HepG2 (cell line): ENCODE results near the gene ANKS3. TPM values are rescaled to one million over a fixed set of nuclear protein-coding genes. Genes with fewer than 3 reads are reported as not detected.

Experiments
- AGO2 ChIP-seq: fragments of 200-400 bp; formaldehyde crosslinking; optimal IDR thresholded peaks from 2 replicates; pipeline ENCODE3; 2017; ENCODE audit warnings: mild to moderate bottlenecking, low read depth, low read length, moderate library complexity
- ISL2 ChIP-seq: sonication (generic); formaldehyde crosslinking; IDR thresholded peaks from 2 replicates; pipeline ENCODE4 v1.5.0; 2020; ENCODE audit warnings: missing genetic modification reagents
- KLF12 ChIP-seq: sonication (generic); formaldehyde crosslinking; IDR thresholded peaks from 2 replicates; pipeline ENCODE4 v1.4.0; 2020; ENCODE audit warnings: missing genetic modification reagents, borderline replicate concordance
- PHF20 ChIP-seq: sonication (generic); formaldehyde crosslinking; IDR thresholded peaks from 2 replicates; pipeline ENCODE4 v1.5.0; 2020; ENCODE audit warnings: mild to moderate bottlenecking, missing genetic modification reagents
- RELA ChIP-seq: sonication (generic); formaldehyde crosslinking; IDR thresholded peaks from 2 replicates; pipeline ENCODE4 v1.4.0; 2020; ENCODE audit warnings: missing genetic modification reagents
- SP1 ChIP-seq, 2 experiments: fragments of 450-650 bp in 1 of 2; sonication (generic) in 1 of 2; formaldehyde crosslinking in 1 of 2; IDR thresholded peaks; 2 replicates each; pipeline versions ENCODE4 v1.4.0 to v1.6.1; 2016 to 2020; ENCODE audit warnings: missing genetic modification reagents in 1 of 2
- ZHX2 ChIP-seq, 2 experiments: sonication (generic) in 1 of 2; formaldehyde crosslinking in 1 of 2; IDR thresholded peaks; 2 replicates each; pipeline versions ENCODE4 v1.6.1 to v1.9.0; 2014 to 2022; ENCODE audit warnings: antibody characterized with exemption in 1 of 2, borderline replicate concordance in 1 of 2, inconsistent platforms in 1 of 2, low read depth in 1 of 2, missing genetic modification reagents in 1 of 2
- ZMAT5 ChIP-seq: sonication (generic); formaldehyde crosslinking; IDR thresholded peaks from 2 replicates; pipeline ENCODE4 v1.5.0; 2020; ENCODE audit warnings: mild to moderate bottlenecking, low read depth, missing genetic modification reagents, borderline replicate concordance
- ZMYM3 ChIP-seq: sonication (generic); formaldehyde crosslinking; IDR thresholded peaks from 2 replicates; pipeline ENCODE4 v1.5.1; 2020; ENCODE audit warnings: mild to moderate bottlenecking, missing genetic modification reagents
- ZNF101 ChIP-seq: sonication (generic); formaldehyde crosslinking; IDR thresholded peaks from 2 replicates; pipeline ENCODE4 v1.4.0; 2020; ENCODE audit warnings: mild to moderate bottlenecking, low read depth, missing genetic modification reagents, borderline replicate concordance
- ZNF3 ChIP-seq: IDR thresholded peaks from 2 replicates; pipeline ENCODE4 v1.7.0; 2017; ENCODE audit warnings: inconsistent platforms
- ZNF367 ChIP-seq: sonication (generic); formaldehyde crosslinking; IDR thresholded peaks from 2 replicates; pipeline ENCODE4 v1.4.0; 2020; ENCODE audit warnings: missing genetic modification reagents, borderline replicate concordance
- ZNF589 ChIP-seq: sonication (generic); formaldehyde crosslinking; conservative IDR thresholded peaks from 2 replicates; pipeline ENCODE4 v1.8.0; 2022; ENCODE audit warnings: mild to moderate bottlenecking, moderate library complexity, missing genetic modification reagents
- ZNF614 ChIP-seq: IDR thresholded peaks from 2 replicates; pipeline ENCODE4 v1.6.1; 2018; ENCODE audit warnings: missing biosample characterization, missing genetic modification reagents, inconsistent platforms, borderline replicate concordance
- ZNF687 ChIP-seq: sonication (generic); formaldehyde crosslinking; IDR thresholded peaks from 2 replicates; pipeline ENCODE4 v1.5.1; 2020; ENCODE audit warnings: mild to moderate bottlenecking, missing genetic modification reagents, moderate library complexity
- ZNF775 ChIP-seq: sonication (generic); formaldehyde crosslinking; IDR thresholded peaks from 2 replicates; pipeline ENCODE4 v1.4.0; 2020; ENCODE audit warnings: missing genetic modification reagents, mild to moderate bottlenecking, moderate library complexity, borderline replicate concordance
- polyA plus RNA-seq, 8 experiments: library from polyadenylated mRNA; depleted of rRNA in 3 of 8; stranded (reverse) in 7 of 8; unstranded in 1 of 8; fragments of >200 nt; fragmentation: Illumina TruSeq in 4 of 8; extraction: Trizol in 4 of 8; gene quantifications; 2 replicates each; pipeline versions ENCODE4 v1.2.1 to v1.2.3, GENCODE V29; 2011 to 2016; ENCODE audit warnings: low read depth in 4 of 8, missing spikeins in 1 of 8, mixed read lengths in 1 of 8; ENCODE audit not compliant: insufficient read depth in 1 of 8
- total RNA-seq, 5 experiments: library from RNA; depleted of rRNA; stranded (reverse); fragments of >200 nt; fragmentation: Illumina TruSeq; extraction: Trizol; gene quantifications; 2 replicates each; pipeline ENCODE4 v1.2.3, GENCODE V29; 2016; ENCODE audit warnings: low read depth in 1 of 5

Gene ANKS3
- total and polyA plus RNA-seq, 2 of the 13 experiments (the other 11 are each of a cell fraction or from before 2014, with no cell fraction given): 11.4 to 15.9 TPM

- TF ChIP-seq ZNF3: no peak
- TF ChIP-seq AGO2: peak; percentile 86
- TF ChIP-seq ZNF687: peak; percentile 76
- TF ChIP-seq ZNF614 (CRISPR knock-in tag): no peak
- TF ChIP-seq RELA (CRISPR knock-in tag): no peak
- TF ChIP-seq PHF20 (CRISPR knock-in tag): peak; percentile 55
- no peak for TF ChIP-seq SP1 (IDR thresholded peaks at IDR 0.05)
- TF ChIP-seq SP1 (CRISPR knock-in tag; IDR thresholded peaks at IDR 0.05): no peak
- no peak; the same call in 1 of the 2 replicates for TF ChIP-seq KLF12 (CRISPR knock-in tag)
- TF ChIP-seq ZNF367: no peak; the same call in 1 of the 2 replicates
- no peak for TF ChIP-seq ZMYM3 (CRISPR knock-in tag)
- TF ChIP-seq ZNF775 (CRISPR knock-in tag): no peak
- no peak for TF ChIP-seq ZNF589 (CRISPR knock-in tag)
- TF ChIP-seq ZMAT5 (CRISPR knock-in tag): no peak
- no peak for TF ChIP-seq ZHX2 (IDR thresholded peaks at IDR 0.05; ENCODE audit: low read depth)
- TF ChIP-seq ZHX2 (CRISPR knock-in tag; IDR thresholded peaks at IDR 0.05; ENCODE audit: borderline replicate concordance): no peak
- TF ChIP-seq ZNF101 (CRISPR knock-in tag): no peak
- no peak for TF ChIP-seq ISL2 (CRISPR knock-in tag)
Observed at GRCh38 chr16:4693296-4693955, 40.6 kb downstream of the ANKS3 start, which contains the start of gene NUDT16L1 (continued).
